WERI-Rb-1 (cell line): ENCODE results near the gene PTPRR.

Source experiments
- DNase-seq: peaks from one replicate; pipeline ENCODE4 v3.0.0-alpha.2; 2020
- H3K27ac ChIP-seq: fragments of 250-450 bp; sonication (Bioruptor Pico); 2 replicates; pipeline ENCODE4 v1.5.1; 2020; ENCODE audit warnings: mild to moderate bottlenecking, moderate library complexity
- H3K27me3 ChIP-seq: fragments of 250-450 bp; sonication (Bioruptor Pico); 2 replicates; pipeline ENCODE4 v1.5.1; 2021; ENCODE audit warnings: mild to moderate bottlenecking, low read depth, moderate library complexity; ENCODE audit not compliant: insufficient read depth, severe bottlenecking
- H3K36me3 ChIP-seq: fragments of 250-450 bp; sonication (Bioruptor Pico); 2 replicates; pipeline ENCODE4 v1.5.1; 2020; ENCODE audit warnings: mild to moderate bottlenecking, moderate library complexity
- H3K4me3 ChIP-seq: 2 replicates; pipeline ENCODE4 v1.5.1; 2011; ENCODE audit warnings: low read depth, mild to moderate bottlenecking, control low read depth, low read length
- H3K9me3 ChIP-seq: fragments of 250-450 bp; sonication (Bioruptor Pico); 2 replicates; pipeline ENCODE4 v1.5.1; 2021; ENCODE audit warnings: mild to moderate bottlenecking, moderate library complexity; ENCODE audit not compliant: severe bottlenecking
- TF ChIP-seq, protein P1 (sequence below): IDR thresholded peaks from 2 replicates; pipeline ENCODE4 v1.5.1; 2011; ENCODE audit warnings: low read depth, mild to moderate bottlenecking, control low read depth, inconsistent platforms, low read length

The PTPRR gene

GRCh38 chr12:70806043-70806442 is 114.5 kb downstream of the PTPRR start:
- no peaks in the 10 kb centered on the region for H3K27me3 ChIP-seq
- H3K4me3 ChIP-seq: no peak overlapping the region
- TF ChIP-seq, protein P1, sequence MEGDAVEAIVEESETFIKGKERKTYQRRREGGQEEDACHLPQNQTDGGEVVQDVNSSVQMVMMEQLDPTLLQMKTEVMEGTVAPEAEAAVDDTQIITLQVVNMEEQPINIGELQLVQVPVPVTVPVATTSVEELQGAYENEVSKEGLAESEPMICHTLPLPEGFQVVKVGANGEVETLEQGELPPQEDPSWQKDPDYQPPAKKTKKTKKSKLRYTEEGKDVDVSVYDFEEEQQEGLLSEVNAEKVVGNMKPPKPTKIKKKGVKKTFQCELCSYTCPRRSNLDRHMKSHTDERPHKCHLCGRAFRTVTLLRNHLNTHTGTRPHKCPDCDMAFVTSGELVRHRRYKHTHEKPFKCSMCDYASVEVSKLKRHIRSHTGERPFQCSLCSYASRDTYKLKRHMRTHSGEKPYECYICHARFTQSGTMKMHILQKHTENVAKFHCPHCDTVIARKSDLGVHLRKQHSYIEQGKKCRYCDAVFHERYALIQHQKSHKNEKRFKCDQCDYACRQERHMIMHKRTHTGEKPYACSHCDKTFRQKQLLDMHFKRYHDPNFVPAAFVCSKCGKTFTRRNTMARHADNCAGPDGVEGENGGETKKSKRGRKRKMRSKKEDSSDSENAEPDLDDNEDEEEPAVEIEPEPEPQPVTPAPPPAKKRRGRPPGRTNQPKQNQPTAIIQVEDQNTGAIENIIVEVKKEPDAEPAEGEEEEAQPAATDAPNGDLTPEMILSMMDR: no peak
- H3K36me3 ChIP-seq: no peaks in the 10 kb centered on the region
- H3K27ac ChIP-seq: no peak overlapping the region
- no peak for DNase-seq
- H3K9me3 ChIP-seq: no peaks in the 10 kb centered on the region

GRCh38 chr12:70798016-70798783 is 122.3 kb downstream of the PTPRR start:
- TF ChIP-seq, protein P1: no peak
- H3K9me3 ChIP-seq: no peaks in the 10 kb centered on the region
- no peak overlapping the region for H3K27ac ChIP-seq
- H3K27me3 ChIP-seq: no peaks in the 10 kb centered on the region
- no peaks in the 10 kb centered on the region for H3K36me3 ChIP-seq
- no peak overlapping the region for H3K4me3 ChIP-seq
- DNase-seq: no peak

DNA sequence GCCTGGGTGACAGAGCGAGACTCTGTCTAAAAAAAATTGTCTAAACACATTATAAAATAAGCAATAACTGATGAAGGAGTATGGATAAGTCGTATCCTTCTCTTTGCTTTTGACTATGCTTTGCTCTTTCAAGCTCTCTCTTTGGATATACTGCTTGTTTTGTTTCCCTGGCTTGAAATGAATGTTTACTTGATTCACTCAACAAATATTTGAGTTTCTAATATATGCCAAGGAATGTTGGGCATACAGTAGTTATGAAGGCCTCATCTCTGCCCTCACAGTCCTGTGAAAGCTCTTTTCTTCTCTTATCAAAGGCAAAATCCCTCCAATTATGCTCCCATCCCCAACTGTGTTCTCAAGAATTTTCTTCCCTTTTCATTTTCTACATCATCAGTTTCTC is 123.5 kb downstream of the PTPRR start:
- no peaks in the 10 kb centered on the region for H3K27me3 ChIP-seq
- DNase-seq: no peak
- H3K4me3 ChIP-seq: no peak overlapping the region
- H3K27ac ChIP-seq: no peak overlapping the region
- H3K9me3 ChIP-seq: no peaks in the 10 kb centered on the region
- no peaks in the 10 kb centered on the region for H3K36me3 ChIP-seq
- TF ChIP-seq, protein P1: no peak

DNA sequence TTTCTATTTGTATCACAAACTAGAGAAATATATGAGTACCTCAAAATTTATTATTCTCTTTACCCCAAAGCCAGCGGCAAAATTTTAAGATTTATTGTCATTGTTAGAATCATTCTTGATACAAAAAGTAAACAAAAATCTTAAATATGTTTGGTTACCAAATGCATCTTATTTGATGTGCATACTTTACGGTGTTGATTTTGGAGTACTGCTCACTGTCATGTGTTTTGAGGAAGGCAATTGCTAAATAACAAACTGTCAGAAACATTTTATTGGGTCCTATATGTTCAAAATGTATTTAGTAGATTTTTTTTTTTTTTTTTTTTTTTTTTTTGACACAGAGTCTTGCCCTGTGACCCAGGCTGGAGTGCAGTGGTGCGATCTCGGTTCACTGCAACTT is 124.9 kb downstream of the PTPRR start:
- H3K9me3 ChIP-seq: no peaks in the 10 kb centered on the region
- no peak for DNase-seq
- H3K27ac ChIP-seq: no peak overlapping the region
- no peaks in the 10 kb centered on the region for H3K36me3 ChIP-seq
- no peaks in the 10 kb centered on the region for H3K27me3 ChIP-seq
- TF ChIP-seq, protein P1: no peak
- H3K4me3 ChIP-seq: no peak overlapping the region

- TF ChIP-seq, protein P1: no peak
- H3K4me3 ChIP-seq: no peak overlapping the region
- no peaks in the 10 kb centered on the region for H3K9me3 ChIP-seq
- H3K27me3 ChIP-seq: no peaks in the 10 kb centered on the region
- no peaks in the 10 kb centered on the region for H3K36me3 ChIP-seq
- no peak for DNase-seq
- no peak overlapping the region for H3K27ac ChIP-seq
Observed at GRCh38 chr12:70794131-70794530, 126.4 kb downstream of the PTPRR start.

DNA sequence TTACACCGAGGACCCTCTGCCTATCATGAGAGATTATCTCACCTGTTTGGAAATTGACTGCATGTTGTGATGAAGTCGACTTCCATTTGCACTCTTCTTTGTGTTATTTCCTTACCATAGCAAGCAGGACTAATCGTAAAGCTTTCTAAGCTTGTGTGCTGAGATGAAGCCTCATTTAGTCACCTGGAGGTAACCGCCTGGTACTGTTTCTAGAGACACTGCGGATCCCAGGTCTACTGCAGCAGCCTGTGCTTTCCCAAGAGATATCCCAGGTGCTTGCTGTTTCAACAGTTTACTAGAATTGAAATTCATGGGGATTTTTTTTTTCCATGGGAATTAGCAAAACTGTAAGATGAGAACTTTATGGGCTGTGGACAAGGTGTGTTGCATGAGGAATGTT is 131.8 kb downstream of the PTPRR start:
- no peak for DNase-seq
- Histone ChIP-seq H3K9me3 (no peaks in the 10 kb centered on the region), H3K4me3 (no peak overlapping the region), H3K27ac (no peak overlapping the region), H3K27me3 (no peaks in the 10 kb centered on the region), H3K36me3 (no peaks in the 10 kb centered on the region)
- TF ChIP-seq, protein P1: no peak
